Measurements from ENCODE around the gene RAB40C.

Gene RAB40C

GRCh38 chr16:589658-590187, at the start of gene RAB40C:
TSS of gene RAB40C (plus strand) at chr16:590066. CDS start at chr16:590292, 226 bp downstream.
- peak; percentile 97 for DNase-seq

- no peak for DNase-seq
Measured at GRCh38 chr16:540645-541340, 49.1 kb upstream of the RAB40C start.

- no peak for DNase-seq
Measured at GRCh38 chr16:543301-544164, 46.3 kb upstream of the RAB40C start.

- no peak for DNase-seq
Measured at GRCh38 chr16:544517-544916, 45.3 kb upstream of the RAB40C start.

GRCh38 chr16:546909-547770, 42.7 kb upstream of the RAB40C start:
- peak; percentile 41 for DNase-seq

GRCh38 chr16:548586-548985, 41.3 kb upstream of the RAB40C start:
- DNase-seq: no peak

- DNase-seq: no peak
Measured at GRCh38 chr16:549544-550263, 40.2 kb upstream of the RAB40C start.

- DNase-seq: no peak
Measured at GRCh38 chr16:551210-551609, 38.7 kb upstream of the RAB40C start.

GRCh38 chr16:552171-552570, 37.7 kb upstream of the RAB40C start:
- no peak for DNase-seq

- DNase-seq: no peak
Measured at GRCh38 chr16:553601-554296, 36.1 kb upstream of the RAB40C start.

GRCh38 chr16:554297-554621, 35.6 kb upstream of the RAB40C start:
- DNase-seq: no peak

- no peak for DNase-seq
Measured at GRCh38 chr16:554640-555365, 35.1 kb upstream of the RAB40C start.

GRCh38 chr16:555528-556473, 34.1 kb upstream of the RAB40C start:
- no peak for DNase-seq

- DNase-seq: no peak
Measured at GRCh38 chr16:556474-557173, 33.2 kb upstream of the RAB40C start.

- no peak for DNase-seq
Measured at GRCh38 chr16:557463-558297, 32.2 kb upstream of the RAB40C start.

GRCh38 chr16:558298-559020, 31.4 kb upstream of the RAB40C start:
- no peak for DNase-seq

- no peak for DNase-seq
Measured at GRCh38 chr16:559021-559380, 30.9 kb upstream of the RAB40C start.
